ENCODE data around the gene POLDIP2.

Gene POLDIP2

DNA sequence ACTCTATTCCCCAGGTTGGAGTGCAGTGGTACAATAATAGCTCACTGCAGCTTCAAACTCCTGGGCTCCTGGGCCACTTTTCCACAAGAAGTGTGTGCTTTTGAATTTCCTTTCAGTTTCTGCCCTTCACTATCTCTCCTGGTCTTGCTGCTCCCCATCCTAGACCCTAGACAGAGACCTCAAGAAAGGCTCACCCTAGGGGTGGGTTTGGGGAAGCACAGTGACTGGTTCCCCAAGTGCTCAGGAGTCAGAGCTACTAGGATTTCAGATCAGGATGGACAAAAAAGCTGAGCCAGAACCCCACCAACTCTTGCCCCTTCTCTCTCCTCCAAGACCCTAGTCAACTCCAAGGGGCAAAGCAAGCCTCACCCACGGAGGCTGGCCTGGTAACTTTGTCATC lies 9.3 kb upstream of the POLDIP2 start:
- no peak for TF ChIP-seq POLR2AphosphoS5 (IDR thresholded peaks at IDR 0.05; ENCODE audit: low read depth, low read length)
- TF ChIP-seq, protein P1, sequence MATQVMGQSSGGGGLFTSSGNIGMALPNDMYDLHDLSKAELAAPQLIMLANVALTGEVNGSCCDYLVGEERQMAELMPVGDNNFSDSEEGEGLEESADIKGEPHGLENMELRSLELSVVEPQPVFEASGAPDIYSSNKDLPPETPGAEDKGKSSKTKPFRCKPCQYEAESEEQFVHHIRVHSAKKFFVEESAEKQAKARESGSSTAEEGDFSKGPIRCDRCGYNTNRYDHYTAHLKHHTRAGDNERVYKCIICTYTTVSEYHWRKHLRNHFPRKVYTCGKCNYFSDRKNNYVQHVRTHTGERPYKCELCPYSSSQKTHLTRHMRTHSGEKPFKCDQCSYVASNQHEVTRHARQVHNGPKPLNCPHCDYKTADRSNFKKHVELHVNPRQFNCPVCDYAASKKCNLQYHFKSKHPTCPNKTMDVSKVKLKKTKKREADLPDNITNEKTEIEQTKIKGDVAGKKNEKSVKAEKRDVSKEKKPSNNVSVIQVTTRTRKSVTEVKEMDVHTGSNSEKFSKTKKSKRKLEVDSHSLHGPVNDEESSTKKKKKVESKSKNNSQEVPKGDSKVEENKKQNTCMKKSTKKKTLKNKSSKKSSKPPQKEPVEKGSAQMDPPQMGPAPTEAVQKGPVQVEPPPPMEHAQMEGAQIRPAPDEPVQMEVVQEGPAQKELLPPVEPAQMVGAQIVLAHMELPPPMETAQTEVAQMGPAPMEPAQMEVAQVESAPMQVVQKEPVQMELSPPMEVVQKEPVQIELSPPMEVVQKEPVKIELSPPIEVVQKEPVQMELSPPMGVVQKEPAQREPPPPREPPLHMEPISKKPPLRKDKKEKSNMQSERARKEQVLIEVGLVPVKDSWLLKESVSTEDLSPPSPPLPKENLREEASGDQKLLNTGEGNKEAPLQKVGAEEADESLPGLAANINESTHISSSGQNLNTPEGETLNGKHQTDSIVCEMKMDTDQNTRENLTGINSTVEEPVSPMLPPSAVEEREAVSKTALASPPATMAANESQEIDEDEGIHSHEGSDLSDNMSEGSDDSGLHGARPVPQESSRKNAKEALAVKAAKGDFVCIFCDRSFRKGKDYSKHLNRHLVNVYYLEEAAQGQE (IDR thresholded peaks at IDR 0.05; ENCODE audit: insufficient read depth in 1 of 2, low read depth in 2 of 2, low read length in 2 of 2) = no peak
- no peak for TF ChIP-seq SIN3A (IDR thresholded peaks at IDR 0.05; ENCODE audit: borderline replicate concordance, insufficient read depth, low read length)
- TF ChIP-seq FOXP2 (optimal IDR thresholded peaks at IDR 0.05; ENCODE audit: borderline replicate concordance, extremely low read depth, extremely low read length, insufficient read depth) = no peak
- TF ChIP-seq TAF1 (IDR thresholded peaks at IDR 0.05; ENCODE audit: borderline replicate concordance, insufficient read depth, low read length) = no peak

DNA sequence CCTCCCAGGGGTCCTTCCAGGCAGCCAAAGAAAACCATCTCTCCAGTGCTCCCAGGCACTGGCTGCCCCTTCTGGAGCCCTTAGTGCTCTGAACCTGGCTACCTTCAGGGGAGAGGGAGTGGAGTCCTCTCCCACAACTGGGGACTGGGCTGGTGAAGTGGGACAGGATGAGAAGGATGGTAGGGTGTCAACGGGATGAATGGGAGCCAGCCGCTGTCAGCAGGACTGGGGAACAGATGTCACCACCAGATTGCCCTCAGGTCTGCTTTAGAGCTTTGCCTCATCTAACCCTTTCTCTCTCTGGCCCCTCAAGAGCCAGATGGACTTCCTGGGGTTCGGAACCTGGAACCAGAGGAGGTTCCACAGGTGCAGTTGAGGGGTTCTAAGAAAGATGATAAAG lies 8.2 kb upstream of the POLDIP2 start:
- TF ChIP-seq SIN3A (IDR thresholded peaks at IDR 0.05; ENCODE audit: borderline replicate concordance, insufficient read depth, low read length) = no peak
- TF ChIP-seq POLR2AphosphoS5 (IDR thresholded peaks at IDR 0.05; ENCODE audit: low read depth, low read length) = no peak
- TF ChIP-seq FOXP2 (optimal IDR thresholded peaks at IDR 0.05; ENCODE audit: borderline replicate concordance, extremely low read depth, extremely low read length, insufficient read depth) = no peak
- TF ChIP-seq TAF1 (IDR thresholded peaks at IDR 0.05; ENCODE audit: borderline replicate concordance, insufficient read depth, low read length) = no peak
- TF ChIP-seq, protein P1 (IDR thresholded peaks at IDR 0.05; ENCODE audit: insufficient read depth in 1 of 2, low read depth in 2 of 2, low read length in 2 of 2) = no peak

DNA sequence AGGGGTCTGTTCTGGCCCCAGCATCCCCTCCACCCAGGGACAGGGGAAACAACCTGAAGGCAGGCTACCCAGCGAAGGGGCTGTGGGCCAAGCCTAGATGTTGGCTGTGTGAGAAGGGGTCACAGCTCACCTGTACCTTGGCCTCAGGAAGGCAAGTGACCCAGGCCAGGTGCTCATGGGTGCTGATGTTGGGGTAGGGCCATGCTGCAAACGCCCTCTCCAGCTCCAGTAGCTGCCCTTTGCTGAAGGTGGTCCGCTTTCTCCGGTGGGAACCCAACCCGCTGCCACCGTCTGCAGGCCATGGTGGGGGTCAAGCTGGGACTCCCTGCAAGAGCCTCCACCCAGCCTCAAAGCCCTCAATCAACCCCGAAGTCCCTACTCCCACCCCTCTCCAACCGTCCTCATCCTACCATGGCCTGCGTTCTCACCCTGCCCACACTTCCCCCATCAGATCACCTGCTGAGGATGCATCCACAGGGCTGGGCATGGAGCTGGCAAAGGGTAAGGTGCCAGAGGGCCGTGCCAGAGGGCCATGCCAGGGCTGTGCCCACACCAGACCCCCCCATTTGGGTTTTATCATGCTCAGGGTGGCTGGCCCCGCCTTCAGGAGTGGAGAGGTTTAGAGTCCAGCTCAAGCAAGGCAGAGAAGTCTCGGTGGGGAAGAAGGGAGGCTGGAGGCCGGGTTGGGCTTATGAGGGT lies 7.5 kb upstream of the POLDIP2 start, which contains the start of gene SEBOX:
TSS of gene SEBOX (minus strand) at position 535 of the 699 bp plus-strand sequence. CDS start at position 487, 48 bp downstream.
- TF ChIP-seq TAF1 (IDR thresholded peaks at IDR 0.05; ENCODE audit: borderline replicate concordance, insufficient read depth, low read length) (no peak), FOXP2 (optimal IDR thresholded peaks at IDR 0.05; ENCODE audit: borderline replicate concordance, extremely low read depth, extremely low read length, insufficient read depth) (no peak), SIN3A (IDR thresholded peaks at IDR 0.05; ENCODE audit: borderline replicate concordance, insufficient read depth, low read length) (no peak), POLR2AphosphoS5 (IDR thresholded peaks at IDR 0.05; ENCODE audit: low read depth, low read length) (no peak)
- TF ChIP-seq, protein P1 (IDR thresholded peaks at IDR 0.05; ENCODE audit: insufficient read depth in 1 of 2, low read depth in 2 of 2, low read length in 2 of 2) = no peak

DNA sequence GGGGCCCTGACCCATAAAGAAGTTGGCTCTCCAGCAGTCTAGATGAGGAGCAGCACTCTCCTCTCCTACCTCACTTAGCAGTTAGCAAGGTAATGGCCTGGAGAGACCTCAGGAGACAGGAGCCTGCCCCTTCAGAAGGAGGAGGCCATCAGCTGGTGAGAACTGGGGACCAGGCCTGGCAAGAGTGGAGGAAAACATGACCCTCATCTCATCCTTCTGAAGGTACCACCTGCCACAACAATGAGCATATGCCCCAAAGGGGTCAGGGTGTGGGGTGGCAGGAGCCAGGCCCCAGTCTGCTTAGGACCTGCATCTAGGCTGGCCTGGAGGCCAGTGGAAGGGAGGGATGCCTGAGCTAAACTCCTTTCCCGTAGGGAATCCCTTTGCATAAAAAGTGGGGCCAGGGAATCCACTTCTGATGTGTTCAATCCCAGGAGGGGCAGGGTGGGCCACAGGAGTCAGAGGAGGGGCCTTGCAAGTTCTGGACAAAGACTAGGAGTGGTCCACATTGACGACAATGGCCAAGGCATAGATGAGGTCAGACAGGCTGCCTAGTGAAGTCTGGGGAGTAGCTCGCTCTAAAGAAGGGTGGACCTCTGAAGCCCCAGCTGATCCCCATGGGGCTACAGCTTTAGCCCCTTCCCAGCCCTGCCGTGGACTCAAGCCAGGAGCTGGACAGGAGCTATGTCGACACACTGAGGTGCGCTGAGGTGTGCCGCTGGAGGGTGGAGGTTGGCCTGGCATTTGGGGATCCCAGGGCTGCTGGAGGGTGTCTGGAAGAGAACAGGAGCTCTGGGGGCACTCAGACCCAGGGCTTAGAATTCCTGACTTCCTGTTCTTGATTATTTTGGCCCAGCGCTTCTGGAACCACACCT lies 6.7 kb upstream of the POLDIP2 start:
- TF ChIP-seq TAF1 (IDR thresholded peaks at IDR 0.05; ENCODE audit: borderline replicate concordance, insufficient read depth, low read length) (no peak), SIN3A (IDR thresholded peaks at IDR 0.05; ENCODE audit: borderline replicate concordance, insufficient read depth, low read length) (no peak), FOXP2 (optimal IDR thresholded peaks at IDR 0.05; ENCODE audit: borderline replicate concordance, extremely low read depth, extremely low read length, insufficient read depth) (no peak)

DNA sequence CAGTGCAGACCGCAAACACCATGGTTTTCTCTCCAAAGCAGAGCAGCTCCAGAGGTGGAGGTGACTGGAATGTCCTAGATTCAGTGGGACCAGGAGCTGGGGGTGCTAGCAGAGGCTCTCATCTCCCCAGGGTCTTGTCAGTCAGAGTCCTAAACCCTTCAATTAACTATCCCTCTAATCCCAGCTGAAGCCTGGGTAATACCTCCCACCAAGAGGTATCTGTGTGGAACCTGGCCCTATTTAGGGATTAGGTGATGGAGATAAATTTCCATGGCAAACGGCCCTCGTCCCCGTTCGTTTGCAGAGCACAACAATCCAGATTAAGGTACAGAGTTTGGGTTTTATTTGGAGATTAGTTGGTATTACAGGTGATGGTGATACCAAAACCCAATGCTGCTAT lies 5.9 kb upstream of the POLDIP2 start:
- TF ChIP-seq TAF1 (IDR thresholded peaks at IDR 0.05; ENCODE audit: borderline replicate concordance, insufficient read depth, low read length) = no peak
- TF ChIP-seq, protein P1 (IDR thresholded peaks at IDR 0.05; ENCODE audit: insufficient read depth in 1 of 2, low read depth in 2 of 2, low read length in 2 of 2) = no peak
- no peak for TF ChIP-seq SIN3A (IDR thresholded peaks at IDR 0.05; ENCODE audit: borderline replicate concordance, insufficient read depth, low read length)
- no peak for TF ChIP-seq POLR2AphosphoS5 (IDR thresholded peaks at IDR 0.05; ENCODE audit: low read depth, low read length)
- no peak for TF ChIP-seq FOXP2 (optimal IDR thresholded peaks at IDR 0.05; ENCODE audit: borderline replicate concordance, extremely low read depth, extremely low read length, insufficient read depth)
